Measurements from ENCODE around the gene LRRN1. TPM values are rescaled to one million over a fixed set of nuclear protein-coding genes. Genes with fewer than 3 reads are reported as not detected.

Gene LRRN1
- total RNA-seq = 10 to 100 TPM in 1 of 4 donors, 1 to 10 TPM in 3; 5.1 to 12.6 (median 8.0) TPM
- polyA plus RNA-seq = 1 to 10 TPM in 2 of 3 donors, under 1 TPM in 1; 0.29 to 3.2 (median 1.5) TPM
- long read RNA-seq, donor 1, partial matches to known transcripts = 0 of 5 reads
- long read RNA-seq, donor 1, other reads (novel, unspliced or antisense) = 4 of 5 reads
- long read RNA-seq, donor 2, partial matches to known transcripts = 0 of 2 reads
- long read RNA-seq, donor 2, other reads (novel, unspliced or antisense) = 1 of 2 reads

GRCh38 chr3:3799173-3800079 lies at the start of gene LRRN1:
Gene LRRN1, plus strand, starts transcription at chr3:3799431. Its CDS starts 45,211 bp downstream, at chr3:3844642.
- ATAC-seq (peak; percentile 78 to 83 (median 81)), DNase-seq (peak; percentile 69 to 83)
- peaks cover 11% of the 10 kb centered on the region for H3K4me1 ChIP-seq
- intact Hi-C loops (cut with DNase I) = loop anchor here in 1 of 2 donors (10.0 kb wide), 1 partner anchor 495 kb away; no protein-coding TSS in a partner anchor
- H3K27me3 ChIP-seq (ENCODE audit: insufficient read depth in 3 of 3, low read length in 2 of 3) = no peaks in the 10 kb centered on the region
- H3K4me3 ChIP-seq = peak within 1 kb of the TSS; percentile 82
- H3K27ac ChIP-seq = peak within 1 kb of the TSS; percentile 80
- H3K36me3 ChIP-seq (ENCODE audit: insufficient read depth in 1 of 2, low read depth in 1 of 2) = no peaks in the 10 kb centered on the region
- 0 to 1% (median 1%) methylated on average over 60 to 102 of the region's 102 CpGs for WGBS, 3 donors
- H3K9me3 ChIP-seq = no peaks in the 10 kb centered on the region
- TF ChIP-seq CTCF (IDR thresholded peaks at IDR 0.05) = no peak

DNA sequence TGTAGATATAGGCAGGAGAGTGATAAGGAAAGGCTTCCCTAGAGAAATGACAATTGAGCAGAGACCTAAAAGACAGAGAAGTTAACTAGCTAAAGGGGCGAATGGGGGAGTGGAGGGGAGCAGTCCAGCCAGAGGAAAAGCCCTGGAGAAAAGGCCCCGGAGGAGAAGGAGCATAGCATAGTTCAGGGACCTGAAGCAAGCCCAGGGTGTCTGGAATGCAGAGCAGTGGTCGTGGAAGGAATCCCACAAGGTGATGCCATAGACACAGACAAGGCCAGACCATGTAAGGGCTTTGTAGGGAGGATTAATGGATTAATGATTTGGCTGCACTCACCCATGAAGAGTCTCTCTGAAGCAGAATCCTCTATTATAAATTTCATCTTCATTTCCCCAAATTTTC lies 45.8 kb upstream of the LRRN1 start:
- DNase-seq (no peak), ATAC-seq (no peak)
- Histone ChIP-seq H3K4me1 (no peaks in the 10 kb centered on the region), H3K4me3 (no peak overlapping the region), H3K27me3 (ENCODE audit: insufficient read depth in 3 of 3, low read length in 2 of 3) (no peaks in the 10 kb centered on the region), H3K9me3 (no peaks in the 10 kb centered on the region), H3K36me3 (ENCODE audit: insufficient read depth in 1 of 2, low read depth in 1 of 2) (no peaks in the 10 kb centered on the region), H3K27ac (no peak overlapping the region)
- WGBS, 3 donors = 43 to 67% (median 55%) methylated on average over 3 of the region's 3 CpGs
- intact Hi-C loops (cut with DNase I) = no loop called here
- no peak for TF ChIP-seq CTCF (IDR thresholded peaks at IDR 0.05)

DNA sequence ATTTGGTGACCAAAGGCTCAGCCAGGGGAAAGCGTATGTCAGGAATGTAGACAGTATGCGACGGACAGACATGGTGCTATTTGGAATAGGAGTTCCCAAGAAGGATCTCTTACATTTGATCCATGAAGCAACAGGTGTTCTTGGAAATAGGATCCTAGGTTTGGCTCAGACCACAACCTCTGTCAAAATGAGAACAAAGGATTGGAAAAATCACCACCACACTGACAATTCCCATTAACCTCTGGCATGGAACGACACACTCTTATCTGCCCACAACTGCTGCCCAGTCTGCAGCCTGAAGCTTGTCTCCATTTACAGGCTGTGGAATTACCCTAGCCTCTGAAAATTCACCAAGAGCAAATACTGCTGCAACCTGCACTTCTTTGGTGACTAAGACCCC lies 33.6 kb upstream of the LRRN1 start:
- Histone ChIP-seq H3K36me3 (ENCODE audit: insufficient read depth in 1 of 2, low read depth in 1 of 2) (no peaks in the 10 kb centered on the region), H3K4me1 (peaks cover 6% of the 10 kb centered on the region), H3K4me3 (no peak overlapping the region), H3K27me3 (ENCODE audit: insufficient read depth in 3 of 3, low read length in 2 of 3) (no peaks in the 10 kb centered on the region), H3K9me3 (no peaks in the 10 kb centered on the region), H3K27ac (no peak overlapping the region)
- intact Hi-C loops (cut with DNase I) = no loop called here
- DNase-seq (no peak), ATAC-seq (peak; percentile 69 to 91 (median 86))
- no peak for TF ChIP-seq CTCF (IDR thresholded peaks at IDR 0.05)
- WGBS, 3 donors = 27 to 36% (median 31%) methylated on average over 4 of the region's 4 CpGs

DNA sequence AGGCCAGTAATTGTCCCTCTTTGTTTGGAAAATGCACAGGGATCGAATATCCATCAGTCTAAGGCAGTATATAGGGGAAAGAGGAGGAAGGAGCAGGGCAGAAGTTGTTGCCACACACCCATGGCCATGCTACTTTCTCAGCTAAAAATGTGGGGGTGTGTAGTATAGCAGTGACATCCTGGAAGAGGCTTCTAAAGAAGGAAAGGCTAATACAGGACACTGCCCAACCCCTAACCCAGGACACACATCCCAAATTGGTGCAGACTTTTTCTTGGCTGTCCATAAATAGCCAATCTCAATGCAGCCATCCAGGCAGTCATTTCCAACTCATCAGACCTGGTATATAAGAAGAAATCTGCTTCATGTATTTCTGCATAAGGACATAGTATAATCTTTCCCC lies 33.1 kb upstream of the LRRN1 start:
- 41 to 59% (median 50%) methylated on average over 1 of the region's 1 CpG for WGBS, 3 donors
- no peaks in the 10 kb centered on the region for H3K36me3 ChIP-seq (ENCODE audit: insufficient read depth in 1 of 2, low read depth in 1 of 2)
- no peak for DNase-seq
- H3K4me3 ChIP-seq = no peak overlapping the region
- H3K27me3 ChIP-seq (ENCODE audit: insufficient read depth in 3 of 3, low read length in 2 of 3) = no peaks in the 10 kb centered on the region
- intact Hi-C loops (cut with DNase I) = no loop called here
- ATAC-seq = peak in 3 of 4 donors; percentile 38 to 65 (median 65)
- no peak for TF ChIP-seq CTCF (IDR thresholded peaks at IDR 0.05)
- peaks cover 6% of the 10 kb centered on the region for H3K4me1 ChIP-seq
- no peak overlapping the region for H3K27ac ChIP-seq
- H3K9me3 ChIP-seq = no peaks in the 10 kb centered on the region
